ENCODE data around the gene FANCC.

FANCC gene

GRCh38 chr9:95129476-95130291, 187.8 kb downstream of the FANCC start:
- TF ChIP-seq CTCF (IDR thresholded peaks at IDR 0.05; ENCODE audit: borderline replicate concordance, control extremely low read depth, extremely low read depth, insufficient read depth, missing control alignments) = no peak
- in situ Hi-C loops (cut with MboI; ENCODE audit: low sequenced_read_pairs, unreplicated experiment) = loop anchor here (5.0 to 10.0 kb wide), 2 partner anchors 345 to 447 kb away; no protein-coding TSS in a partner anchor
- no peak for DNase-seq (ENCODE audit: low spot score)

- in situ Hi-C loops (cut with MboI; ENCODE audit: low sequenced_read_pairs, unreplicated experiment) = loop anchor here (5.0 to 10.0 kb wide), 2 partner anchors 343 to 446 kb away; no protein-coding TSS in a partner anchor
- no peak for TF ChIP-seq CTCF (IDR thresholded peaks at IDR 0.05; ENCODE audit: borderline replicate concordance, control extremely low read depth, extremely low read depth, insufficient read depth, missing control alignments)
- no peak for DNase-seq (ENCODE audit: low spot score)
Observed at GRCh38 chr9:95128177-95128524, 189.4 kb downstream of the FANCC start.

DNA sequence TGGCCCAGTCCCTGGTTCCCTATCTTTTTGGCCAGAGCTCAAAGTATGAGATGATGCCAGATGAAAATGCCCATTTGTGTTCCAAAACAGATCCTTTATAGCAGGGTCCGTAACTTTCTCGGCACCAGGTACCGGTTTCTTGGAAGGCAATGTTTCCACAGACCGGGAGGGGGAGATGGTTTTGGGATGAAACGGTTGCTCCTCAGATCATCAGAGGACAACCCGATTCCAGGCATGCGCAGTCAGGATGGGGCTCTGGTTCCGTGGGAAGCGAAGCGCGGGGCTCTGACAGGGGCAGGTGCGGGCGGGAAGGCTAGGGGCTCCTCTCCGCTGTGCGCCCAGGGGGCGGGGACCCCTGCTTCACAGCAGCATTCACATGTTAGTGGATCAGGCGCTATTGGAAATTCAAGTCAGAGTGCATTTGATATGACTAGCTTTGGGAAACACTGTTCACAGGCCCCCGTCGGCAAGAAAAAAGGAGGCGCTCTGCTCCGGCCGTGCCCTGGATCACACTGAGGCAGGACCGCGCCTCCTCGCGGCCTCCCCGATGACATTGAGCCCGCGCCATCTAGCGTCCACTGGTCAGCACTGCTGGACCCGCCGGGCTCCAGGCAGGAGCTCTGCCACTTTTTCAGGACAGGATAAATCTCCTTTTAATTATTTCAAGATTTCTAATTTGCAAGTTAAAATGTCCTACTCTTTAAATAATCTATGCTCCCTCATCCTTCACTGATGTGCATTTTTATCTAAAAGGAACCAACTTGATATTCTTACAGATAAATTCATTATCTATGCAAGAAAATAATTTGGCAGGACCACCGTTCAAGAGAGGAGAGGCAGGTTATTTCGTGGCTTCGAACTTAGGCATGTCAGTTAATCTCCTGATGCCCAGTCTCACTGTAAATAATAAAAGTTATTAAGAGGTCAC, 190.0 kb downstream of the FANCC start:
- peak; percentile 98 for TF ChIP-seq CTCF (IDR thresholded peaks at IDR 0.05; ENCODE audit: borderline replicate concordance, control extremely low read depth, extremely low read depth, insufficient read depth, missing control alignments)
- peak; percentile 87 for DNase-seq (ENCODE audit: low spot score)
- in situ Hi-C loops (cut with MboI; ENCODE audit: low sequenced_read_pairs, unreplicated experiment) = loop anchor here (5.0 to 10.0 kb wide), 2 partner anchors 343 to 445 kb away; no protein-coding TSS in a partner anchor

- DNase-seq (ENCODE audit: low spot score) = no peak
- in situ Hi-C loops (cut with MboI; ENCODE audit: low sequenced_read_pairs, unreplicated experiment) = loop anchor here (5.0 to 10.0 kb wide), 2 partner anchors 342 to 444 kb away; no protein-coding TSS in a partner anchor
- TF ChIP-seq CTCF (IDR thresholded peaks at IDR 0.05; ENCODE audit: borderline replicate concordance, control extremely low read depth, extremely low read depth, insufficient read depth, missing control alignments) = no peak
Observed at GRCh38 chr9:95126739-95127138, 190.8 kb downstream of the FANCC start.

- DNase-seq (ENCODE audit: low spot score) = no peak
- in situ Hi-C loops (cut with MboI; ENCODE audit: low sequenced_read_pairs, unreplicated experiment) = loop anchor here (5.0 to 10.0 kb wide), 2 partner anchors 341 to 443 kb away; no protein-coding TSS in a partner anchor
- TF ChIP-seq CTCF (IDR thresholded peaks at IDR 0.05; ENCODE audit: borderline replicate concordance, control extremely low read depth, extremely low read depth, insufficient read depth, missing control alignments) = no peak
Observed at GRCh38 chr9:95125652-95126051, 191.9 kb downstream of the FANCC start.
